Neutrophil (primary cell): Measurements from ENCODE around the gene GSAP.

Experiments used
- H3K27ac ChIP-seq: fragments of 200-600 bp; sonication (generic); 2 replicates; pipeline ENCODE4 v1.5.1; 2016; ENCODE audit warnings: mild to moderate bottlenecking, moderate library complexity
- H3K27me3 ChIP-seq: fragments of 200-600 bp; sonication (generic); 2 replicates; pipeline ENCODE4 v1.6.0; 2016; ENCODE audit warnings: mild to moderate bottlenecking
- H3K36me3 ChIP-seq: fragments of 200-600 bp; sonication (generic); 2 replicates; pipeline ENCODE4 v1.5.1; 2017
- H3K4me1 ChIP-seq, 2 experiments: fragments of 200-600 bp in 1 of 2; sonication (generic) in 1 of 2; 1 replicate in 1 of 2; 2 replicates in 1 of 2; pipeline versions ENCODE4 v1.5.1 to v1.6.1; 2013 to 2016; ENCODE audit warnings: low read depth in 1 of 2, low read length in 1 of 2, mild to moderate bottlenecking in 1 of 2, moderate library complexity in 1 of 2; ENCODE audit not compliant: control insufficient read depth in 1 of 2, insufficient read depth in 1 of 2
- H3K4me3 ChIP-seq, 2 experiments: fragments of 200-600 bp in 1 of 2; sonication (generic) in 1 of 2; 1 replicate in 1 of 2; 2 replicates in 1 of 2; pipeline ENCODE4 v1.5.1; 2013 to 2016; ENCODE audit warnings: low read depth in 1 of 2, low read length in 1 of 2, mild to moderate bottlenecking in 1 of 2, moderate library complexity in 1 of 2
- H3K9me3 ChIP-seq: fragments of 200-600 bp; sonication (generic); 2 replicates; pipeline ENCODE4 v1.5.1; 2016
- CTCF ChIP-seq: fragments of 200-600 bp; sonication (generic); IDR thresholded peaks from 2 replicates; pipeline ENCODE4 v1.5.1; 2016; ENCODE audit warnings: antibody characterized with exemption

The GSAP gene

GRCh38 chr7:77383333-77383740, 32.8 kb downstream of the GSAP start:
- peaks cover 53% of the 10 kb centered on the region for H3K36me3 ChIP-seq
- no peaks in the 10 kb centered on the region for H3K9me3 ChIP-seq
- no peak overlapping the region for H3K27ac ChIP-seq
- no peaks in the 10 kb centered on the region for H3K27me3 ChIP-seq
- H3K4me1 ChIP-seq: no peaks in the 10 kb centered on the region
- no peak for TF ChIP-seq CTCF
- no peak overlapping the region for H3K4me3 ChIP-seq

DNA sequence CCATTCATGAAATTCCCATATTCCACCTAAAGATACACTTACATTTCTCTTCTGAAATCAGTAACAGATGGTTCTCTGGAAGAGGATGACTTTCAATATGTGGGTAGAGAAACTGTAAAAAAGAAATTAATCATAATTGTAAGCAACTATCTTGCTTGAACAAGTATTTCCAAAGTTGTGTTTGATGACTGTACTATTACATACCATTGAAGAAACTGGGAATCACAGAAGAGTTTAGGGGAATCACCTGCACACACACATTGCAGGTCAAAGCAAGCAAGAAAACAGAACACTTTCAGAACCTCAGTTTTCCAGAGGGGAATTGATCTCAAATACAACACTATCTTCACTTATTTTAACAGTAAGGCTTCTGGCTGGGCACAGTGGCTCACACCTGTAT, 33.6 kb downstream of the GSAP start:
- TF ChIP-seq CTCF: no peak
- no peaks in the 10 kb centered on the region for H3K4me1 ChIP-seq
- no peaks in the 10 kb centered on the region for H3K9me3 ChIP-seq
- H3K4me3 ChIP-seq: no peak overlapping the region
- H3K27ac ChIP-seq: no peak overlapping the region
- no peaks in the 10 kb centered on the region for H3K27me3 ChIP-seq
- H3K36me3 ChIP-seq: peaks cover 60% of the 10 kb centered on the region

- Histone ChIP-seq H3K36me3 (peaks cover 59% of the 10 kb centered on the region), H3K27me3 (no peaks in the 10 kb centered on the region), H3K4me1 (no peaks in the 10 kb centered on the region), H3K27ac (no peak overlapping the region), H3K9me3 (no peaks in the 10 kb centered on the region), H3K4me3 (no peak overlapping the region)
- no peak for TF ChIP-seq CTCF
These were observed 37.6 kb downstream of the GSAP start for GRCh38 chr7:77378584-77378983.

GRCh38 chr7:77370606-77371005, 45.5 kb downstream of the GSAP start:
- TF ChIP-seq CTCF: no peak
- Histone ChIP-seq H3K27ac (no peak overlapping the region), H3K4me3 (no peak overlapping the region), H3K27me3 (no peaks in the 10 kb centered on the region), H3K9me3 (no peaks in the 10 kb centered on the region), H3K4me1 (peaks cover 6 to 8% of the 10 kb centered on the region in 2 experiments), H3K36me3 (peaks cover 55% of the 10 kb centered on the region)

DNA sequence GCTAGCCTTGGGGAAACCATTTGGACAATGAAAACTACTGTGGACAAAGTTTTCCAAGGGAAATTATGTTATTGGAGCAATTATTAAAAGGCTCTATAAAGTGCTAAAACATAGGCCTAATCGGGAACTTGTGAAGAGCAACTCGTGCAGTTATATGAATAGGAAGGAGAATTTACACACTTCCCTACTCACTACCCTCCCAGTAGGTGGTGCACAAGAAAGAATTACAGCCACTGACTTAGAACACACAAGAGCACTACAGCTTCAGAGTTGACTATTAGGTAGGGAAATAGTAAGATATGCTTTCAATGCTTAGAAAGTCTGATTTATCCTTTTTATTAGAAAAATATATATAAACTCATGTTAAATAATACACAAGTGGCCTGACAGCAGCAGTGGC, 47.2 kb downstream of the GSAP start:
- H3K4me3 ChIP-seq: no peak overlapping the region
- peaks cover 41% of the 10 kb centered on the region for H3K36me3 ChIP-seq
- H3K4me1 ChIP-seq: peaks cover 6 to 8% of the 10 kb centered on the region in 2 experiments
- no peaks in the 10 kb centered on the region for H3K27me3 ChIP-seq
- no peak overlapping the region for H3K27ac ChIP-seq
- no peaks in the 10 kb centered on the region for H3K9me3 ChIP-seq
- no peak for TF ChIP-seq CTCF

GRCh38 chr7:77367976-77368375, 48.2 kb downstream of the GSAP start:
- H3K4me1 ChIP-seq: peaks cover 6 to 8% of the 10 kb centered on the region in 2 experiments
- H3K9me3 ChIP-seq: no peaks in the 10 kb centered on the region
- H3K4me3 ChIP-seq: no peak overlapping the region
- H3K27ac ChIP-seq: no peak overlapping the region
- no peaks in the 10 kb centered on the region for H3K27me3 ChIP-seq
- TF ChIP-seq CTCF: no peak
- peaks cover 31% of the 10 kb centered on the region for H3K36me3 ChIP-seq
